ENCODE data around the gene PCDHA13. TPM values are rescaled to one million over a fixed set of nuclear protein-coding genes. Genes with fewer than 3 reads are reported as not detected.
"Not testable (repeated sequence)": the region's sequence is repeated elsewhere in the genome, so short reads cannot be mapped to it uniquely, and the experiment has no call there.

Gene PCDHA13, protein sequence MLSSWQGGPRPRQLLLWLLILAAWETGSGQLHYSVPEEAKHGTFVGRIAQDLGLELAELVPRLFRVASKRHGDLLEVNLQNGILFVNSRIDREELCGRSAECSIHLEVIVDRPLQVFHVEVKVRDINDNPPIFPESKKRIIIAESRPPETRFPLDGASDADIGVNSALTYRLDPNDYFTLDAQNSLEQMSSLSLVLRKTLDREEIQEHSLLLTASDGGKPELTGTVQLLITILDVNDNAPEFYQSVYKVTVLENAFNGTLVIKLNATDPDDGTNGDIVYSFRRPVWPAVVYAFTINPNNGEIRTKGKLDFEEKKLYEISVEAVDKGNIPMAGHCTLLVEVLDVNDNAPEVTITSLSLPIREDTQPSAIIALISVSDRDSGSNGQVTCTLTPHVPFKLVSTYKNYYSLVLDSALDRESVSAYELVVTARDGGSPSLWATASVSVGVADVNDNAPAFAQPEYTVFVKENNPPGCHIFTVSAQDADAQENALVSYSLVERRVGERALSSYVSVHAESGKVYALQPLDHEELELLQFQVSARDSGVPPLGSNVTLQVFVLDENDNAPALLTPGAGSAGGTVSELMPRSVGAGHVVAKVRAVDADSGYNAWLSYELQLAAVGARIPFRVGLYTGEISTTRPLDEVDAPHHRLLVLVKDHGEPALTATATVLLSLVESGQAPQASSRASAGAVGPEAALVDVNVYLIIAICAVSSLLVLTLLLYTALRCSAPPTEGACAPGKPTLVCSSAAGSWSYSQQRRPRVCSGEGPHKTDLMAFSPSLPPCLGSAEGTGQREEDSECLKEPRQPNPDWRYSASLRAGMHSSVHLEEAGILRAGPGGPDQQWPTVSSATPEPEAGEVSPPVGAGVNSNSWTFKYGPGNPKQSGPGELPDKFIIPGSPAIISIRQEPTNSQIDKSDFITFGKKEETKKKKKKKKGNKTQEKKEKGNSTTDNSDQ
- total RNA-seq: not detected in 2 replicates

DNA sequence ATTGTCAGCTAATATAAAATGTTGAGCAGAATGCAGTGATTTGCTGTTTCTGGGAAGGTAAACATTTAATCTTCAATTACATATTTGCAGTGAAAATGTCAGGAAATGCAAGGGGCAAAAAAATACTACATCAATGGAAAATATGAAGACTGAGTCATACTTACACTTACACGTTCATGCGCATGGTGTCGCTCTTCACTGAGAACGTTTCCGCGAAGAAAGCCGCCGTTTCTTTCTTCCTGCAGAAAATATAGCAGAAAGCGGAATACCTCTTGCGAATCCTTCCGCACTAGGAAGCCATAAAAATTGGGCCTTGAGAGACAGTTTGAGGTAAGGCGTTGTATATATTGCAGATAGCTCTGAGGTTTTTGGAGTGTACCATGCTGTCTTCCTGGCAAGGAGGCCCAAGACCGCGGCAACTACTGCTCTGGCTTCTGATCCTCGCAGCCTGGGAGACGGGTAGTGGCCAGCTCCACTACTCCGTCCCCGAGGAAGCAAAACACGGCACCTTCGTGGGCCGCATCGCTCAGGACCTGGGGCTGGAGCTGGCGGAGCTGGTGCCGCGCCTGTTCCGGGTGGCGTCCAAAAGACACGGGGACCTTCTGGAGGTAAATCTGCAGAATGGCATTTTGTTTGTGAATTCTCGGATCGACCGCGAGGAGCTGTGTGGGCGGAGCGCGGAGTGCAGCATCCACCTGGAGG is at the start of gene PCDHA13:
Gene PCDHA13, plus strand, starts transcription at position 236 of the 702 bp plus-strand sequence. Its CDS starts 145 bp downstream, at position 381.
- Mint-ChIP-seq H3K4me3 (no peak within 1 kb of the TSS), H3K27me3 (no peaks in the 10 kb centered on the region), H3K27ac (no peak within 1 kb of the TSS), H3K4me1 (no peaks in the 10 kb centered on the region), H3K36me3 (ENCODE audit: low read depth) (no peaks in the 10 kb centered on the region), H3K9me3 (peaks cover 21% of the 10 kb centered on the region)
- DNase-seq: no peak
- intact Hi-C loops (cut with micrococcal nuclease): no loop called here

DNA sequence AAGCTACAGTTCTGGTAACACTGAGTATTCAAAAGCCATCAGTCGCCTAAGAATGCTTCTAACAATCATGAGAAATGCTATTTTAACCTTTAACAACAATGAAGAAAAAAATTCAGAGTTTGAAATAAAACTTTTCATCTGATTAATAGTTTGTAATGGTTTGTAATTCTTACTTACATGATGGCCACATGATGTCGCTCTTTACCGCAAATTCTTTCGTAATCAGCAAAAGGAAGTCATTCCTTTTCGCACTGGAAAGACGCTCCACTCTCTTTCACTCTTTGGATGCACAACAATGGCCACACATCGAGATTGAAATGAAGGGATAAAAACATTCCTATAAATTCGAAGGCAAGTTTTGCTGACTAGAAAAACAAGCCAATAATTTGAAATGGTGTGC is 47.9 kb upstream of the PCDHA13 start, which contains the start of gene PCDHA7:
Gene PCDHA7, plus strand, starts transcription at position 277 of the 400 bp plus-strand sequence. Its CDS starts 115 bp downstream, at position 392.
- no peak for DNase-seq
- Mint-ChIP-seq H3K36me3 (ENCODE audit: low read depth) (no peaks in the 10 kb centered on the region), H3K27ac (peak within 1 kb of the TSS; percentile 41), H3K4me1 (no peaks in the 10 kb centered on the region), H3K27me3 (no peaks in the 10 kb centered on the region), H3K9me3 (peaks cover 12% of the 10 kb centered on the region), H3K4me3 (no peak within 1 kb of the TSS)
- intact Hi-C loops (cut with micrococcal nuclease): no loop called here

DNA sequence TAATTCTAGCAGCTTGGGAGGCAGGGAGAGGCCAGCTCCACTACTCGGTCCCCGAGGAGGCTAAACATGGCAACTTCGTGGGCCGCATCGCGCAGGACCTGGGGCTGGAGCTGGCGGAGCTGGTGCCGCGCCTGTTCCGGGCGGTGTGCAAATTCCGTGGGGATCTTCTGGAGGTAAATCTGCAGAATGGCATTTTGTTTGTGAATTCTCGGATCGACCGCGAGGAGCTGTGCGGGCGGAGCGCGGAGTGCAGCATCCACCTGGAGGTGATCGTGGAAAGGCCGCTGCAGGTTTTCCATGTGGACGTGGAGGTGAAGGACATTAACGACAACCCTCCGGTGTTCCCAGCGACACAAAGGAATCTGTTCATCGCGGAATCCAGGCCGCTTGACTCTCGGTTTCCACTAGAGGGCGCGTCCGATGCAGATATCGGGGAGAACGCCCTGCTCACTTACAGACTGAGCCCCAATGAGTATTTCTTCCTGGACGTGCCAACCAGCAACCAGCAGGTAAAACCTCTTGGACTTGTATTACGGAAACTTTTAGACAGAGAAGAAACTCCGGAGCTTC is 47.4 kb upstream of the PCDHA13 start:
- H3K4me3 Mint-ChIP-seq; DNase-seq; H3K36me3 Mint-ChIP-seq (ENCODE audit: low read depth); H3K27me3 Mint-ChIP-seq; intact Hi-C loops (cut with micrococcal nuclease); H3K4me1 Mint-ChIP-seq: not testable (repeated sequence)
- H3K9me3 Mint-ChIP-seq: peaks cover 13% of the 10 kb centered on the region
- peak overlapping the region; percentile 41 for H3K27ac Mint-ChIP-seq

DNA sequence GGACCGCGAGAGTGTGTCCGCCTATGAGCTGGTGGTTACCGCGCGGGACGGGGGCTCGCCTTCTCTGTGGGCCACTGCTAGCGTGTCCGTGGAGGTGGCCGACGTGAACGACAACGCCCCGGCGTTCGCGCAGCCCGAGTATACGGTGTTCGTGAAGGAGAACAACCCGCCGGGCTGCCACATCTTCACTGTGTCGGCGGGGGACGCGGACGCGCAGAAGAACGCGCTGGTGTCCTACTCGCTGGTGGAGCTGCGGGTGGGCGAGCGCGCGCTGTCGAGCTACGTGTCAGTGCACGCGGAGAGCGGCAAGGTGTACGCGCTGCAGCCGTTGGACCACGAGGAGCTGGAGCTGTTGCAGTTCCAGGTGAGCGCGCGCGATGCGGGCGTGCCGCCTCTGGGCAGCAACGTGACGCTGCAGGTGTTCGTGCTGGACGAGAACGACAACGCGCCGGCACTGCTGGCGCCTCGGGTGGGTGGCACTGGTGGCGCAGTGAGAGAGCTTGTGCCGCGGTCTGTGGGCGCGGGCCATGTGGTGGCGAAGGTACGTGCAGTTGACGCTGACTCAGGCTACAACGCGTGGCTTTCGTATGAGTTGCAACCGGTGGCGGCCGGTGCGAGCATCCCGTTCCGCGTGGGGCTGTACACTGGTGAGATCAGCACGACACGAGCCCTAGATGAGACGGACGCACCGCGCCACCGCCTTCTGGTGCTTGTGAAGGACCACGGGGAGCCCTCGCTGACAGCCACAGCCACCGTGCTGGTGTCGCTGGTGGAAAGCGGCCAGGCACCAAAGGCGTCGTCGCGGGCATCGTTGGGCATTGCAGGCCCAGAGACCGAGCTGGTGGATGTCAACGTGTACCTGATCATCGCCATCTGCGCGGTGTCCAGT is 46.1 kb upstream of the PCDHA13 start:
- Mint-ChIP-seq H3K27ac (no peak overlapping the region), H3K4me3 (no peak overlapping the region), H3K4me1 (no peaks in the 10 kb centered on the region), H3K36me3 (ENCODE audit: low read depth) (no peaks in the 10 kb centered on the region), H3K27me3 (no peaks in the 10 kb centered on the region), H3K9me3 (peaks cover 21% of the 10 kb centered on the region)
- DNase-seq: no peak
- intact Hi-C loops (cut with micrococcal nuclease): no loop called here

DNA sequence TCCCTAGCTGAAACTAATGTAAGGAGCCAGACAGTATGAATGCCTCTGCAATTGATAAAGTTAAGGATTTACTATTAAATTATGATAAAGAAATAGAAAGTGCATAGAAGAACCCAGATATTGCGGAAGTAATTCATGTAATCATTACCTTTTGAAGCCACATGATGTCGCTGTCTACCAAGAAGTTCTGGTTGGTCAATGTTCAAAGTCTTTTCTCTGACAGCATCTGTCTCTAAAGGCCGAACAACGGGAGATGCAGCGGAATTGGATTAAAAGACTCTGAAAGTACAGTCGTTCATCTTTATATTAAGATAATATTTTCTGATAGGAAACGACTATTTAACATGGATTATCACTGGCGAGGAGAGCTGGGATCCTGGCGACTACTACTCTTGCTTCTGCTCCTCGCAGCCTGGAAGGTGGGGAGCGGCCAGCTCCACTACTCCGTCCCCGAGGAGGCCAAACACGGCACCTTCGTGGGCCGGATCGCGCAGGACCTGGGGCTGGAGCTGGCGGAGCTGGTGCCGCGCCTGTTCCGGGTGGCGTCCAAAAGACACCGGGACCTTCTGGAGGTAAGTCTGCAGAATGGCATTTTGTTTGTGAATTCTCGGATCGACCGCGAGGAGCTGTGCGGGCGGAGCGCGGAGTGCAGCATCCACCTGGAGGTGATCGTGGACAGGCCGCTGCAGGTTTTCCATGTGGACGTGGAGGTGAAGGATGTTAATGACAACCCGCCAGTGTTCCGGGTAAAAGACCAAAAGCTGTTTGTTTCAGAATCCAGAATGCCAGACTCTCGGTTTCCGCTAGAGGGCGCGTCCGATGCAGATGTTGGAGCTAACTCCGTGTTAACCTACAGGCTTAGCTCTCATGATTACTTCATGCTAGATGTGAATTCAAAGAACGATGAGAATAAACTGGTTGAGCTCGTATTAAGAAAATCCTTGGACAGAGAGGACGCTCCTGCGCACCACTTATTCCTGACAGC is 40.7 kb upstream of the PCDHA13 start, which contains the start of gene PCDHA8:
Gene PCDHA8, plus strand, starts transcription at position 210 of the 985 bp plus-strand sequence. Its CDS starts 135 bp downstream, at position 345.
- peak; percentile 61 for DNase-seq

DNA sequence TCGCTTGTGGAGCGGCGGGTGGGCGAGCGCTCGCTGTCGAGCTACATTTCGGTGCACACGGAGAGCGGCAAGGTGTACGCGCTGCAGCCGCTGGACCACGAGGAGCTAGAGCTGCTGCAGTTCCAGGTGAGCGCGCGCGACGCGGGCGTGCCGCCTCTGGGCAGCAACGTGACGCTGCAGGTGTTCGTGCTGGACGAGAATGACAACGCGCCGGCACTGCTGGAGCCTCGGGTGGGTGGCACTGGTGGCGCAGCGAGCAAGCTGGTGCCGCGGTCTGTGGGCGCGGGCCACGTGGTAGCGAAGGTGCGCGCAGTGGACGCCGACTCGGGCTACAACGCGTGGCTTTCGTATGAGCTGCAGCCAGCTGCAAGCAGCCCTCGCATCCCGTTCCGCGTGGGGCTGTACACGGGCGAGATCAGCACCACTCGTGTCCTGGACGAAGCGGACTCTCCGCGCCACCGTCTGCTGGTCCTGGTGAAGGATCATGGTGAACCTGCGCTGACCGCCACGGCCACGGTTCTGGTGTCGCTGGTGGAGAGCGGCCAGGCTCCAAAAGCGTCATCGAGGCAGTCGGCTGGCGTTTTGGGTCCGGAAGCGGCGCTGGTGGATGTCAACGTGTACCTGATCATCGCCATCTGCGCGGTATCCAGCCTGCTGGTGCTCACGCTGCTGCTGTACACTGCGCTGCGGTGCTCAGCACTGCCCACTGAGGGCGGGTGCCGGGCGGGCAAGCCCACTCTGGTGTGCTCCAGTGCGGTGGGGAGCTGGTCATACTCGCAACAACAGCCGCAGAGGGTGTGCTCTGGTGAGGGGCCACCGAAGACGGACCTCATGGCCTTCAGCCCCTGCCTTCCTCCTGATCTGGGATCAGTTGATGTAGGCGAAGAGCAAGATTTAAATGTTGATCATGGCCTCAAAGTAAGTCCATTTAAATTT is 38.9 kb upstream of the PCDHA13 start:
- Mint-ChIP-seq H3K27me3 (no peaks in the 10 kb centered on the region), H3K4me1 (no peaks in the 10 kb centered on the region), H3K36me3 (ENCODE audit: low read depth) (no peaks in the 10 kb centered on the region), H3K4me3 (no peak overlapping the region), H3K9me3 (peaks cover 27% of the 10 kb centered on the region), H3K27ac (no peak overlapping the region)
- intact Hi-C loops (cut with micrococcal nuclease): no loop called here
- DNase-seq: no peak

More for the DNA sequence above, 40.7 kb upstream of the PCDHA13 start, which contains the start of gene PCDHA8:
- intact Hi-C loops (cut with micrococcal nuclease): no loop called here
- Mint-ChIP-seq H3K27ac (no peak within 1 kb of the TSS), H3K4me3 (no peak within 1 kb of the TSS), H3K9me3 (peaks cover 16% of the 10 kb centered on the region), H3K4me1 (no peaks in the 10 kb centered on the region), H3K36me3 (ENCODE audit: low read depth) (no peaks in the 10 kb centered on the region), H3K27me3 (no peaks in the 10 kb centered on the region)

DNA sequence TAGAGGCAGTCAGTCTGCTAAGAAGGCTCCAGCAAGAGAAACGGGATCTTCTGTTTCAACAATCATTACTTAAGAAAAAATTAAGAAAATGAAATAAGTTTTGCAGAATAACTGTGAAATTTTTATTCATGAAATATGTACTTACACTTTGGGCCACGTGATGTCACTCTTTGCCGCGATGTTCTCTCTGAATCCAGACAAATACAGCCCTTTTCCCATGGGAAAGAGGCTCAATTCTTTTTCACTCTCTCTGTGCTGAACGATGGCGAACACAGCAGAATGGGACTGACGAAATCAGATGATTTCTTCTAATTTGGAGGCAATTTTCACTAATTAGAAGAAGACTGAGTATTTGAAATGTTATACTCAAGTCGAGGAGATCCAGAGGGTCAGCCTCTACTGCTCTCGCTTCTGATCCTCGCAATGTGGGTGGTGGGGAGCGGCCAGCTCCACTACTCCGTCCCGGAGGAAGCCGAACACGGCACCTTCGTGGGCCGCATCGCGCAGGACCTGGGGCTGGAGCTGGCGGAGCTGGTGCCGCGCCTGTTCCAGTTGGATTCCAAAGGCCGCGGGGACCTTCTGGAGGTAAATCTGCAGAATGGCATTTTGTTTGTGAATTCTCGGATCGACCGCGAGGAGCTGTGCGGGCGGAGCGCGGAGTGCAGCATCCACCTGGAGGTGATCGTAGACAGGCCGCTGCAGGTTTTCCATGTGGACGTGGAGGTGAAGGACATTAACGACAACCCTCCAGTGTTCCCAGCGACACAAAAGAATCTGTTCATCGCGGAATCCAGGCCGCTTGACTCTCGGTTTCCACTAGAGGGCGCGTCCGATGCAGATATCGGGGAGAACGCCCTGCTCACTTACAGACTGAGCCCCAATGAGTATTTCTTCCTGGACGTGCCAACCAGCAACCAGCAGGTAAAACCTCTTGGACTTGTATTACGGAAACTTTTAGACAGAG is 33.5 kb upstream of the PCDHA13 start, which contains the start of gene PCDHA9:
Gene PCDHA9, plus strand, starts transcription at position 244 of the 964 bp plus-strand sequence. Its CDS starts 114 bp downstream, at position 358.
- H3K27ac Mint-ChIP-seq; intact Hi-C loops (cut with micrococcal nuclease); H3K4me3 Mint-ChIP-seq; H3K27me3 Mint-ChIP-seq; H3K4me1 Mint-ChIP-seq; H3K36me3 Mint-ChIP-seq (ENCODE audit: low read depth); DNase-seq: not testable (repeated sequence)
- peaks cover 15% of the 10 kb centered on the region for H3K9me3 Mint-ChIP-seq

DNA sequence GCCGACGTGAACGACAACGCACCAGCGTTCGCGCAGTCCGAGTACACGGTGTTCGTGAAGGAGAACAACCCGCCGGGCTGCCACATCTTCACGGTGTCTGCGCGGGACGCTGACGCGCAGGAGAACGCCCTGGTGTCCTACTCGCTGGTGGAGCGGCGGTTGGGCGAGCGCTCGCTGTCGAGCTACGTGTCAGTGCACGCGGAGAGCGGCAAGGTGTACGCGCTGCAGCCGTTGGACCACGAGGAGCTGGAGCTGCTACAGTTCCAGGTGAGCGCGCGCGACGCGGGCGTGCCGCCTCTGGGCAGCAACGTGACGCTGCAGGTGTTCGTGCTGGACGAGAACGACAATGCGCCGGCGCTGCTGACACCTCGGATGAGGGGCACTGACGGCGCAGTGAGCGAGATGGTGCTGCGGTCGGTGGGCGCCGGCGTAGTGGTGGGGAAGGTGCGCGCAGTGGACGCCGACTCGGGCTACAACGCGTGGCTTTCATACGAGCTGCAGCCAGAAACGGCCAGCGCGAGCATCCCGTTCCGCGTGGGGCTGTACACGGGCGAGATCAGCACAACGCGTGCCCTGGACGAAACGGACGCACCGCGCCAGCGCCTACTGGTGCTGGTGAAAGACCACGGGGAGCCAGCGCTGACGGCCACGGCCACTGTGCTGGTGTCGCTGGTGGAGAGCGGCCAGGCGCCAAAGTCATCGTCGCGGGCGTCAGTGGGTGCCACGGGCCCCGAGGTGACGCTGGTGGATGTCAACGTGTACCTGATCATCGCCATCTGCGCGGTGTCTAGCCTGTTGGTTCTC is 31.9 kb upstream of the PCDHA13 start:
- peaks cover 18% of the 10 kb centered on the region for H3K9me3 Mint-ChIP-seq
- intact Hi-C loops (cut with micrococcal nuclease): not testable (repeated sequence)

DNA sequence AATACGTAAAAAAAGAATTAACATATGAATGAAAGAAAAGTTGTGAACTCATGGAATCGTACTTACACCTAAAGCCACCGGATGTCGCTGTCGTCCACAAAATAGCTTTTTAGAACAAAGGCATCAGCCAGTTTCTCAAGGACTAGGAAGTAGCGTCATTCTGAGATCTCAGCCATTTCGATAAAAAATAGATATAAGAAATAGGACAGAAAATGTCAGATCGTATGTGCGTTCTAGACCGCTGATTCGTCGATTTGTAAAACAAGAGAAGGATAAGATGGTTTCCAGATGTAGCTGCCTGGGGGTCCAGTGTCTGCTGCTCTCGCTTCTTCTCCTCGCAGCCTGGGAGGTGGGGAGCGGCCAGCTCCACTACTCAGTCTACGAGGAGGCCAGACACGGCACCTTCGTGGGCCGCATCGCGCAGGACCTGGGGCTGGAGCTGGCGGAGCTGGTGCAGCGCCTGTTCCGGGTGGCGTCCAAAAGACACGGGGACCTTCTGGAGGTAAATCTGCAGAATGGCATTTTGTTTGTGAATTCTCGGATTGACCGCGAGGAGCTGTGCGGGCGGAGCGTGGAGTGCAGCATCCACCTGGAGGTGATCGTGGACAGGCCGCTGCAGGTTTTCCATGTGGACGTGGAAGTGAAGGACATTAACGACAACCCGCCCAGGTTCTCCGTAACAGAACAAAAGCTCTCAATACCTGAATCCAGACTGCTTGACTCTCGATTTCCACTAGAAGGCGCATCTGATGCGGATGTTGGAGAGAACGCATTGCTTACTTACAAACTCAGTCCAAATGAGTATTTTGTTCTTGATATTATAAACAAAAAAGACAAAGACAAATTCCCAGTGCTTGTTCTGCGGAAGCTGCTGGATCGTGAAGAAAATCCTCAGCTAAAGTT is 25.9 kb upstream of the PCDHA13 start, which contains the start of gene PCDHA10:
Gene PCDHA10, plus strand, starts transcription at position 126 of the 903 bp plus-strand sequence. Its CDS starts 152 bp downstream, at position 278.
- no peak within 1 kb of the TSS for H3K27ac Mint-ChIP-seq
- peaks cover 23% of the 10 kb centered on the region for H3K9me3 Mint-ChIP-seq
- H3K27me3 Mint-ChIP-seq: no peaks in the 10 kb centered on the region
- no peaks in the 10 kb centered on the region for H3K4me1 Mint-ChIP-seq
- intact Hi-C loops (cut with micrococcal nuclease): no loop called here
- DNase-seq: peak; percentile 50
- no peak within 1 kb of the TSS for H3K4me3 Mint-ChIP-seq
- H3K36me3 Mint-ChIP-seq (ENCODE audit: low read depth): no peaks in the 10 kb centered on the region

More for the DNA sequence above, 31.9 kb upstream of the PCDHA13 start:
- not testable (repeated sequence) for H3K36me3 Mint-ChIP-seq (ENCODE audit: low read depth); H3K4me1 Mint-ChIP-seq; H3K27ac Mint-ChIP-seq; H3K27me3 Mint-ChIP-seq; H3K4me3 Mint-ChIP-seq; DNase-seq
